Activated T-cell treated with anti-CD3 and anti-CD28 coated beads for 1 hour (primary cell): ENCODE results near the gene USP3.
"Not testable (repeated sequence)": the region's sequence is repeated elsewhere in the genome, so short reads cannot be mapped to it uniquely, and the experiment has no call there.

Experiments used
- DNase-seq: peaks from one replicate; pipeline ENCODE4 v3.0.0-alpha.2; 2020; ENCODE audit warnings: low read depth

Gene USP3

DNA sequence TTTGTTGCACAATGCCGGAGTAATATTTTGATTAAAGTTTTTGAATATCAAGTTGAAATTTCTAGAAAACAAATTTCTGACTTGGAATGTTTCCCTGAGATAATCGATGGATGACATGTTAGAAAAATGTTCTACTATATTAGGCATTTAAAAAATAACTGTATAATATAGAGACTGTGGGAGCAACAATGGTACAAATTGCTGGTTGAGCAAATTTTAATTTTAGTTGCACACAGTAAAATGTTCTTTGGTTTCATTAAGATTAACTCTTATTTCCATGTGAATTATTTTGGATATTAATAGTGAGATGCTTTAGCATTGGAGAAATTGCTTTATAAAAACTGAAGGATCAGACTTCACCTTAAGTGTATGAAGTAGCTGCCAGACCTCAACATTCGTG, 9.3 kb downstream of the USP3 start:
- DNase-seq: no peak

DNA sequence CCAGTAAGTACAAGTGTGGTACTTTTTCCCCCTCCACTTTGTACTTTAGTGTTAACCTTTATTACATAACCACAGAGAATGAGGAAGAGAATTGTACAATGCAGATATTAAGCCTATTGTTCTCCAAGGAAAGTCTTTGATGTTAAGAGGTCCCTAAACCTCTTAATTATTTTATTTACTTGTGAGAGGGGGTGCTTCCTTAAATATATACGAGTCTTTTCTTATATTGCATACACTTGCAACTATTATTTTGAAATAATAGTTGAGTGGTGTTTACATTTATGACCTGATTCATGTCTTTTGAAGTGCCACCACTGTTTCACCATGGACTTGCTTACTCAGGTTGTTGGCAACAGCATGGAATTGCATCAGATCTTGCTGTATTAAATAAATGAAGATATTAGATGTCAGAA, 10.1 kb downstream of the USP3 start:
- DNase-seq: no peak

DNA sequence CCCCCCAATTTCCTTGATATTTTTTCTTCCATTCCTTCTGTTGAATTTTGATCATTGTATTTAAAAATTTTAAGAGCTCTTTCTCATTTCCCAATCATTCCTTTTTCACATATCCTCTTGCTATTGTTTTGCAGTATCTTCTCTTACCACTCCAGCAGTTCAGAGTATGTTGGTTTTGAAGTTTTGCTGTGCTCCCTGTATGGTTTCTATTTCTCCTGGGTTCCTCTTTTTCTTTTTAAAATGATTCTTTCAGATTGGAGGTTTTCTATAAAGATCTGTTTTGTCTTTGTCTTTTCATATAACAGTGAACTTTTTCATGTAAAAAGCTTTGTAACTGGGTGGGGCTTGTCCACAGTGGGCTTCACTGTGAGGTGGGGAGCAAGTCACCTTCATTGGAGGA, 12.8 kb downstream of the USP3 start:
- no peak for DNase-seq

DNA sequence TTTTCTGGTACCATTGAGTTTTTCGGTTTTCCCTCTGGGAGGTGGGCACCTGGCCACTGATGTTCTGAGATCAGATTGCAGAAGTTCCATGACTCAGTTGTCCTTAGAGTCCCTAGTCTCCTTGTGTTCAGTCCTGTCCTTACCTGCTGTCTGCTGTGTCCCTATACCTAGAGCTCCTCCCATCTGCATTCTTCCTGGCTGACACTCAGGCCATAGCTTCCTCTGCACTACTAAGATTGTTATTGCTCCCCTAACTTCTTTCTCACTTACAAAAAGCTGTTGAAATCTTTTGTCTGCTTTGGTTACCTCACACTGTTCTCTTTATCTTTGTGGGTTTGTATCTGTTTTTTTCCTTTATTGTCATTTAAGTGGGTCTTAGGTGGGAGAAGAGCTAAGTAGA, 13.2 kb downstream of the USP3 start:
- no peak for DNase-seq

DNA sequence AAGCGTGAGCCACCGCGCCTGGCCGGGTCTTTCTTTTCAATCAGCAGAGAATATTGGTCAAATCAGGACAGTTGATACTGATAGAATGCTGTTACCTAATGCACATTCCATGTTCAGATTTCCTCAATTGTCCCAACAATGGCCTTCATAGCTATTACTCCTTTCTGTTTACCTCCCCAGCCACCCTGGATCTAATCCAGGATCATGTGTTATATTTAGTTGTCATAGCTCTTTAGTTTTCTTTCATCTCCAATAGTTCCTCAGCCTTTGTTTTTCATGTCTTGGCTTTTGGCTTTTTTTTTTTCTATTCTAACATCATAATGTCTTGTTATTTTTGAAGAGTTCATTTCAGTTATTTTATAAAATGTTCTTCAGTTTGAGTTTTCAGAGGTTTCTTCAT, 14.6 kb downstream of the USP3 start:
- no peak for DNase-seq

DNA sequence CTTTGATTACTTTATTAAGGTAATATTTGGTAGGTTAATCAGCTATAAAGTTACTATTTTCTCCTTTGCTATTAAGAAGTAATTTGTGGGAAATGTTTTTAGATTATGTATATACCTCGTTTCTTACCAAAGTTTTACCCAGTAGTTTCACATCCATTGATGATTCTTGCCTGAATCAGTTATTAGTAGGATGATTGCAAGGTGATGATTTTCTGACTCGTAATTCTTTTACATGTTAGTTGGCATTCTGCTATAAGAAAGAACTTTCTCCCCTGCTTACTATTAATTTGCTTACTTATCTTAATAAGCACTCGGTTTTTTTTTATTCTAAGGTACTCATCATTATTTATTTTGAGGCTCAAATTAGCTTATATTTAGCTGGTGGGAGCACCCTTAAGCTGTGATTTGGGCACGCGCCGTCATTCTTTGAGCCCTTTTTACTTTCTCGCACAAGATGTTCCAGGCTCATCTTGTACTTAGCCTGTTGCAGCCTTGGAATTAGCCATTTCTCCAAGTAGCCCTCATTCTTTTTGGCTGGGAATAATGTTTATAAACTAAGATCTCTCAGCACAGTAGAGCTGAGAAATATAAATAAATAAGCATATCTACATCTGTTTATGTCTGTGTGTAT, 15.3 kb downstream of the USP3 start:
- DNase-seq: no peak

DNA sequence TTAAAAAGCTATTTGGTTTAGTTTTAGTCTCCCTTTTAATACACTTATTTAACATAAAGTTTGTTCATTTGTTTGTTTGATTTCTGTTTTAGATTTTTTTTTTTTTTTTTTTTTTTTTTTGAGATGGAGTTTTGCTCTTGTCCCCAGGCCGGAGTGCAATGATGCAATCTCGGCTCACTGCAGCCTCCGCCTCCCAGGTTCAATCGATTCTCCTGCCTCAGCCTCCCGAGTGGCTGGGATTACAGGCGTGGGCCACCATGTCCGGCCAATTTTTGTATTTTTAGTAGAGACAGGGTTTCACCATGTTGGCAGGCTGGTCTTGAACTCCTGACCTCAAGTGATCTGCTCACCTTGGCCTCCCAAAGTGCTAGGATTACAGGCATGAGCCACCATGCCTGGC, 16.1 kb downstream of the USP3 start:
- DNase-seq: not testable (repeated sequence)

DNA sequence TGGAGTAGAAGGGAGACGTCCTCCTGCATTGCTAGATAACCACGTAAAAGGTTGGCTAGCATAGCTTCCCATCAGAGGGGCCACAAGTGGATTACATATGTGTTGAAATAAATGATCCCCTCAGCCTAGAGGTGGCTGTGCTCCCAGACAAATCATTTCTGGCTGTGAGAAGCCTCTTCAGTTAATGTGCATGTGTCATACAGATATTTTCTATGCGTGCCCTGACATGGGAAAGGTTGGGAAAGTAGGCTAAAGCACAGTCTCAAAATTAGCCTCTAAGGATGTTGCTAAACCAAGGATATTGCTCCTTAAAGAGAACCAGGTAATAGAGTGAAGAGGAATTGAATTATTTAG, 17.8 kb downstream of the USP3 start:
- no peak for DNase-seq

DNA sequence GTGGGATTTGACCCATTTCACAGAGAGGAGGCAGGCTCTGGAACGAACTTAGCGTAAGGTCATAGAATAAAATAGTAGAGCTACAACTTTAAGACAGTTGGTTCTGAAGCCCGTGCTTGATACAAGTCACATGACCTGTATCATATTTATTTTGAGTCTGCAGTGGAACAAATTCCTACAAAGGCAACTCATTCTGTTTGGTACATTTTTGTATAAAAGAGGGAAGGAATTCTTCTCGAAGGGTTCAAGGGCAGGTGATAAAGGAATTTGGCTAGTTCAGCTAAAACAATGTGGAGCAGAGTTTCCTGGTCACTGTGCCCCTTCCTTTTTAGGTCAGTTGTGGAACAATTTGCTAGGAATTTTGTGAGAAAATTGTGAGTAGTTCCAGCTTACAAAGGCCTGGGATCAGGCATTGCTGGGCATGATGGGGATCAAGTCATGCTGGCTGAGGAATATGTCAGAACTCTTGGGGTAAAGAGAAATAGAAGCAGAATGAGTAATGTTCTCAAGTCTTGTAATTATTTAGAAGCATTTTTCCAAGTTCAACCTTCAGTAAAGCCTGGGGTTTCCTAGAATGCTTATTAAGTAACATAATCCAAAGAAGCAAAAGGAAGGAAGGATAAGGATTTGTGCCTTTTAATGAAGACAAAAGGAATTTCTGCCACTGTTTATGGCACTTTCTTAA, 19.1 kb downstream of the USP3 start:
- no peak for DNase-seq

DNA sequence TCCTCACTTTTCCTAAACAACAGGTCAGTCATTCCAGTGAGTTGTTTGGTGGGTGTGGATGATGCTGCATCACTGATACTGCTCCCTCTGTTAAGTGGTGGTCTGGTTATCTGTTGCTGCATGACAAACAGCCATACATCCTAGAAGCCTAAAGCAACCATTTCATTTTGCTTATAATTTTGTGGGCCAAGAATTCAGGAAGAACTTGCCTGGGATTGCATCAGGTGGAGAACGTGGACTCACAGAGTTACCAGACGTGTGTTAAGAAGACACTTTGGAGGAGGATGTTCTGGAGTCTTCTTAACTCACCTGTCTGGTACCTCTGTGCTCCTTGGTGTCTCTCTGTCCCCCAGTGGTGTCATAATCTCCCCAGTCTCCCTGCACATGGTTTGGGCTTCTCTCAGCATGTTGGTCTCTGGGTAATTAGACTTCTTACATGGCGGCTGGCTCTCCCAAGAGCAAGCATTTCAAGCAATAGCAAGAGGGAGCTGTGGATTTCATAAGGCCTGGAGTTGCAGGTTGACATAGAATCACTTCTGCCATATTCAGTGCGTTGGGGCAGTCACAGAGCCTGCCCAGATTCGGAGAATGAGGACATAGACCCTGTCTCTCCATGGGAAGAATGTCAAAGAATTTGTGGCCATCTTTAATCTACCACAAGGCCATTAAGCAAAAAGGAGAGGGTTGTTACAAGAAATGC, 20.1 kb downstream of the USP3 start:
- DNase-seq: no peak

DNA sequence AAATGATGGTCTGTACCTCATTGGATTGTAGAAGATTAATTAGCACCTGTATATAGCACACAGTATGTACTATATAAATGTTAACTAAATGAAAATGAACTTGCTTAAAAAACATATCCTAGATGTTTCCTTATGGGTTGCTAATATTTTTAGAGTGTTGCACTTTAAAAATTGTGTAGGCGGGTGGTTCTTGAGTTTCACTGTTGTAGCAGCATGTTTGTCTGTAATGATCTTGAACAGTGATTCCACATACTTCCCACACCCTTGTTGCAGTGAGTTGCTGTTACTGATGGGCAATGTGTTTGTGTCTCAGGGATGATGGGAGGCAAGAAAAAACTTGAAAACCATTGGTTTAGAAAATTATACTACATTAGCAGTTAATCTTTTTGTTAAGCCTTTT, 22.0 kb downstream of the USP3 start:
- DNase-seq: no peak

DNA sequence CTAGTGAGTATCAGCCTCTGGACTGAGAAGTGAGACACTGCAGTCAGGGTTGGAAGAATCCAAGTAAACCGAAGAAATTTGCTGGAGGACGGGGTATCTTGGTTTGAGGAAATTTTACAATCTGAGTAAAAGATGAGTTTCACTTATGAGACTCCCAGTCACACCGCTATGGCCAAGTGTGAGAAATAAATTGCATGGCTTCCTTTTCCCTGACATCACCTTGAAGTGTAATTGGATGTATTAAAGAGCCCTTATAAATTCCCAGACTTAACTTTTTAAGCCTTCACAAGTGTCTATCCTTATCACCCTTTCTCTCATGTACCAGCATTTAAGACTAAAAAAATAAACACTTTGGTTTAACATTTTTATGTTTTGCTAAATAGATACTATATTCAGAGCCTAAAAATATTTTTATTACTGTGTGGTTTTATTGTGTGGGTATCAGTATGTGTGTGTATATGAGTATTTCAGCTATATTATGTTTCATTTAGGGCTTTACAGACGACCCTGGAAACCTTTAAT, 23.8 kb downstream of the USP3 start:
- no peak for DNase-seq

DNA sequence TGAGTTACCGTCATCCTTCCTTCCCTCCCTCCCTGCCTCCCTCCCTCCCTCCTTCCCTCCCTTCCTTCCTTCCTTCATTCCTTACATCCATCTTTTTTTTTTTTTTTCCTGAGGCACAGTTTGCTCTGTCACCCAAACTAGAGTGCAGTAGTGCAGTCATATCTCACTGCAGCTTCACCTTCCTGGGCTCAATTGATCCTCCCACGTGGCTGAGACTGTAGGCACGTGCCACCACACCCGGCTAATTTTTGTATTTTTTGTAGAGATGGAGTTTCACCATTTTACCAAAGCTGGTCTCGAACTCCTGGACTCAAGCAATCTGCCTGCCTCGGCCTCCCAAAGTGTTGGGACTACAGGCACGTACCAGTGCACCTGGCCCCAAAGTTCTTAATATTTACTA, 25.8 kb downstream of the USP3 start:
- DNase-seq: no peak

DNA sequence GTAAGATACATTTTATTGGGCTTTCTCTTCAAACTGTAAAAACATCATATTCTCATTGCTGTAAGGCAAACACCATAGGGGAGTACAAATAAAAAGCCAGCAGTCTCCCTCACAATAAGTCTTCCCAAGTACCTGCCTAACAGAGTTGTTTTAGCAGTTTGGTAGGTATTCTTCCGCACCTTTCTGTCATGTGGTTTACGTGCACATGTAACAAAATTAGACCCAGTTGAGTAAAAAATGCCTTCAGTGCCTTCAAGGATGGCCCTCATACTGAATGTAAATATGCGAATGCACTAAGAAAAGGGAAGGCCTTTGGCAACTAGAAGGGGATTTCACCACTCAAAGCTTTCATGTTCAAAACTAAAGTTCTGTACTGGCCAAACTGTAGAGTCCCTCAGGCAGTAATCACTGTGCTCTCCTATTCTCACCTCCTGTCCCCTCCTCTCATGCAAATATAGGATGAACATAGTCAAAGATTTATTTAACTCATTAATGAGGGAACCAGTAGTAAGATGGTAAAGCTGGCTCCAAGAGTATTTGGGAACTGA, 26.4 kb downstream of the USP3 start:
- DNase-seq: no peak

DNA sequence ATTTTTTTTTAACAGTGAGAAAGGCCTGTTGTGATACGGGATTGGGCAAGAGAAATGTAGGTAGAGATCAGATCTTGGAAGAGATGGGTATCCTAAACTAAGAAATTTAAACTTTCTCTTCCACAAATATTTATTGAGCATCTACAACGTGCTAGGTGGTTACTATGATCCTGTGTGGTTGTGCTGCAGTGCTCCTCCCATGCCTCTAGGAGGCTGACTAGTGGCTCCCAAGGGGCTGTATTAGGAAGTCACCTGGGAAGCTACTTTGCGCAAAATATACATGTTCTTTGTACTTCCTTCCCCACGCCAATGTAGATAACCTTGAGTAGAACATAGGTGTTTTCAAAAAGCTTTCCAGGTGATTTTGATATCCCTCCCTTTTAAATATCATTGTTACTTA, 27.2 kb downstream of the USP3 start:
- no peak for DNase-seq

DNA sequence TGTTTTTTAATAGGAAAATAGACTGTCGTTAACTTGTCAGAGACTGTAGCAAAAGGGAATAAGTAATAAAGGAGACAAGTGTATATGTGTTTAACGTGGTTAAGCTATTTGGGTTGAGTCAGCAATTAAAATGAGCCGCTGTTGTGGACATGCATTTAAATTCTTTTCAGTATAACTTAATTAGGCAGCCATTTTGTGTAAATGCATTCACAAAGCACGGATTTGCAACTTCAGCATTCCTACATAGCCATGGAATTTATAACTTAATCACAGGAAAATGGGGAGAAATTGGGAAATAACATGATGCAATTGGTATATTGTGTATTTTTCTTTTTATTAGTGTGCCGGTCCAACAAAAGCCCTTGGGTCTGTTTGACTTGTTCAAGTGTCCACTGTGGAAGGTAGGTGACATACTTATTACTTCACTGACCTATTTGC, 27.9 kb downstream of the USP3 start:
- no peak for DNase-seq

DNA sequence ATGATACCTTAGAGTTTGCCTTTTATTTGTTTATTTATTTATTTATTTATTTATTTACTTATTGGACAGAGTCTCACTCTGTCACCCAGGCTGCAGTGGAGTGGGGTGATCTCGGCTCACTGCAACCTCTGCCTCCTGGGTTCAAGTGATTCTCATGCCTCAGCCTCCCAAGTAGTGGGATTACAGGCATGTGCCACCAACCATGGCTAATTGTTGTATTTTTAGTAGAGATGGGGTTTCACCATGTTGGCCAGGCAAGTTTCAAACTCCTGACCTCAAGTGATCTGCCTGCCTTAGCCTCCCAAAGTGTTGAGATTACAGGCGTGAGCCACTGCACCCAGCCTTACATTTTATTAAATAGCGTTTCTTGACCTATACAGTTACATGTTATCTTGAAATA, 30.5 kb downstream of the USP3 start:
- not testable (repeated sequence) for DNase-seq

DNA sequence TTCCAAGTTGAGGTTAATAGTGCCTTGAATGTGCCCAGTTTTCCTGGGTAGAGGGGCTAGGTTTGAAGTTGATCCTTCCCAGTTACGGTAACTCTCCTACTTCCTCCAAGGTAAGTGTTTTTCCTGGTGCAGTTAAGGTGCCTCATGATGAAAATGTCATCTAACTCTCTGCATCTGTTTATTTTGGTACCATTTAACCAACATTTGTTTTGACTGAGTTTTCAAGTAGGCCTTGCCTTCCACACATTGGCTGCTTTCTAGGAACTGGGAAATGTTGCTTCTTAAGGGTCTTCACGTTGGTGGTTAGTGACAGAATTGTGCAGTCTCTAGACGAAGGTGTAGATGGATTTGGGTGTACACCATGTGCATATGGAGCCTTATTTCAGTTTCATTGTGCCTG, 31.3 kb downstream of the USP3 start:
- DNase-seq: no peak

DNA sequence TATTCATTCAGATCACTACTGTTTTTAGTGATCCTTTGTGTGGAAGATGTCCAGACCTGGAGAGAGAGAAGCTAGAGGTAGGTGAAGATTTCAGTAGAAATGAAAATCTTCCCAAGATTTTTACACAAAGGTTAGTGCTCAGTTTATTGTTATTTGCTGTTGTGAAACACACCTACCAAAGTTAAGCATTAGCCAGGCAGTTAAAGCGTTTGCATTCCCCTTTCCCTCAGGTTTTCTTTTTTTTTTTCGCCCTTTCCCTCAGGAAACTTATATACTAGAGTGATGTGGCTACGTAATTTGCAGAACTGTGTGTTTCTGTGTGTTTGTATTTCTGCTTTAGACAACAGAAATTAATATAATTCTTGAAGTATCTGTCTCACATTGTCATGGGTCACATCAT, 34.5 kb downstream of the USP3 start:
- DNase-seq: no peak

DNA sequence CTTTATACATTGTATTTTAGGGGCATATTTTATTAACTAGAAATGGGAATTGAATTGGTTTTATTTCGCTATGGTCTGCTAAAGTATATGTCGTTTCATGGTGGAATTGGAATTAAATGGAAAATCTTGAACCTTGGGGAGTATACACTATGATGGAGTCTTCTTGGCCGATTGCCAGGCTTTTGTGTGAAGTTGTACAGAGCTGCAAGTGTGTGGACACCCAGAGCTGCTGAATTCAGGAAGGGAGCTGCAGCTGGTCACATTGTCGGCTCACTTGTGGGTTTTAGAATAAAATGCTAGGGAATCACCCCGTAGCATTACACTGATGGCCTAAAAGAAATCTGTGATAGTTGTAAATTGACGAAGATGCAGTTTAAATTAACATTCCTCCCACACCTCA, 35.1 kb downstream of the USP3 start:
- DNase-seq: no peak

DNA sequence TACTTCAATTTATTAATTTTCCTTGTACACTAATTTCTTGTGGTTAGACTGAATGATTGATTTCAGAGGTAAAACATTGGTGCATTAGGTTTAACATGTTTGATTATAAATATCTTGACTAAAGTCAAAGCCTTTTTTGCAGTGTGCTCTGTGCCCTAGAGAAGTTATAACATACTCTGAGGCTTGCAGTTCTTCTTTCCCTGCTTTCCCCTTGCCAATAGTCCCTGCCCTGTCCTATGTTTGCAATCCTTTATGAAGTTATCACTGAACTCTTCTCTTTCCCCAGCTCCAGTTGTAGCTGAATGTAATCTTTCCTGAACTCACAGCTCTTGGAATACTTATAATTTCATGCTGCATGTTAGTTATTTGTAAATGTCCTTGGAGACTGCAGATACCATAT, 35.6 kb downstream of the USP3 start:
- no peak for DNase-seq

DNA sequence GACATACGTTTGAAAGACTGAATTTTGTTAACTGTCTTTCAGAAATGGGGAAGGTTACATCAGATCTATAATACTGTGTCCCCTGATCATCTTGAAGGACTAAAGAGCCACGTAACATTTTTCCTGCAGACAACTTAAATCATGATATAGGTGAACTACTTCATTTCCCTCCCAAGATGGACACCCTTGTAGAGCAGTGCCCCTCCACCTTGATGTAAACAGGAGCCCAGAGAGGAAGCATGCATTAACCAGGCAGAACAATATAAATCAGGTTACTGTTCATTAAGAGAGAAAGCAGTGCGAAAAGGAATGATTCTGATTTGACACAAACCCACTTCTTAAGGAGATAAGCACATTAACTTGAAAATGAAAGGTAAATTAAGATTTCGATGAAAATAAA, 36.1 kb downstream of the USP3 start:
- no peak for DNase-seq
